Measurements from ENCODE around the gene ZP2.

- TF ChIP-seq MAX (IDR thresholded peaks at IDR 0.05; ENCODE audit: low read depth, low read length) (no peak), CTCF (IDR thresholded peaks at IDR 0.05; ENCODE audit: low read depth, low read length) (no peak), POLR2A (IDR thresholded peaks at IDR 0.05; ENCODE audit: extremely low read depth, insufficient read length) (no peak), MYC (IDR thresholded peaks at IDR 0.05; ENCODE audit: low read depth, low read length) (no peak)
Measured at GRCh38 chr16:21194771-21195301, 16.5 kb downstream of the ZP2 start.
